HG03460 (cell line): ENCODE data around the gene TTC21A.
"Not testable (repeated sequence)": the region's sequence is repeated elsewhere in the genome, so short reads cannot be mapped to it uniquely, and the experiment has no call there.

Experiments
- ATAC-seq: cut with Tn5 transposase; IDR thresholded peaks from one replicate; pipeline ENCODE4 v1.9.1; 2021; ENCODE audit not compliant: unreplicated experiment

The TTC21A gene

GRCh38 chr3:39148435-39149058, 41.1 kb downstream of the TTC21A start:
- no peak for ATAC-seq

GRCh38 chr3:39149059-39149455, 41.6 kb downstream of the TTC21A start:
- ATAC-seq = no peak

GRCh38 chr3:39149498-39150147, 42.1 kb downstream of the TTC21A start:
- ATAC-seq = no peak

GRCh38 chr3:39150148-39150802, 42.8 kb downstream of the TTC21A start:
- ATAC-seq = no peak

GRCh38 chr3:39150803-39151631, 43.5 kb downstream of the TTC21A start:
- ATAC-seq = no peak

GRCh38 chr3:39153977-39154279, 46.4 kb downstream of the TTC21A start:
- ATAC-seq = no peak

- no peak for ATAC-seq
Measured at GRCh38 chr3:39154280-39155021, 47.0 kb downstream of the TTC21A start.

- ATAC-seq = no peak
Measured at GRCh38 chr3:39156421-39156820, 48.9 kb downstream of the TTC21A start.

- ATAC-seq = no peak
Measured at GRCh38 chr3:39157359-39157758, 49.9 kb downstream of the TTC21A start.

- no peak for ATAC-seq
Measured at GRCh38 chr3:39158148-39158715, 50.8 kb downstream of the TTC21A start.

- no peak for ATAC-seq
Measured at GRCh38 chr3:39164414-39164813, 56.9 kb downstream of the TTC21A start.

- no peak for ATAC-seq
Measured at GRCh38 chr3:39165518-39165917, 58.0 kb downstream of the TTC21A start.

GRCh38 chr3:39166134-39166710, 58.7 kb downstream of the TTC21A start:
- no peak for ATAC-seq

GRCh38 chr3:39166932-39167532, 59.6 kb downstream of the TTC21A start:
- ATAC-seq = no peak

- no peak for ATAC-seq
Measured at GRCh38 chr3:39168156-39168780, 60.8 kb downstream of the TTC21A start.

- no peak for ATAC-seq
Measured at GRCh38 chr3:39169712-39170111, 62.2 kb downstream of the TTC21A start.

- ATAC-seq = no peak
Measured at GRCh38 chr3:39170461-39170860, 63.0 kb downstream of the TTC21A start.

GRCh38 chr3:39170877-39171276, 63.4 kb downstream of the TTC21A start:
- not testable (repeated sequence) for ATAC-seq

- ATAC-seq = no peak
Measured at GRCh38 chr3:39171860-39172259, 64.4 kb downstream of the TTC21A start.
